Measurements from ENCODE around the gene A3GALT2. TPM values are rescaled to one million over a fixed set of nuclear protein-coding genes. Genes with fewer than 3 reads are reported as not detected.

Gene A3GALT2
- total and polyA plus RNA-seq, 9 of the 15 experiments (the other 6 are each of a cell fraction or from before 2014, with no cell fraction given): not detected

DNA sequence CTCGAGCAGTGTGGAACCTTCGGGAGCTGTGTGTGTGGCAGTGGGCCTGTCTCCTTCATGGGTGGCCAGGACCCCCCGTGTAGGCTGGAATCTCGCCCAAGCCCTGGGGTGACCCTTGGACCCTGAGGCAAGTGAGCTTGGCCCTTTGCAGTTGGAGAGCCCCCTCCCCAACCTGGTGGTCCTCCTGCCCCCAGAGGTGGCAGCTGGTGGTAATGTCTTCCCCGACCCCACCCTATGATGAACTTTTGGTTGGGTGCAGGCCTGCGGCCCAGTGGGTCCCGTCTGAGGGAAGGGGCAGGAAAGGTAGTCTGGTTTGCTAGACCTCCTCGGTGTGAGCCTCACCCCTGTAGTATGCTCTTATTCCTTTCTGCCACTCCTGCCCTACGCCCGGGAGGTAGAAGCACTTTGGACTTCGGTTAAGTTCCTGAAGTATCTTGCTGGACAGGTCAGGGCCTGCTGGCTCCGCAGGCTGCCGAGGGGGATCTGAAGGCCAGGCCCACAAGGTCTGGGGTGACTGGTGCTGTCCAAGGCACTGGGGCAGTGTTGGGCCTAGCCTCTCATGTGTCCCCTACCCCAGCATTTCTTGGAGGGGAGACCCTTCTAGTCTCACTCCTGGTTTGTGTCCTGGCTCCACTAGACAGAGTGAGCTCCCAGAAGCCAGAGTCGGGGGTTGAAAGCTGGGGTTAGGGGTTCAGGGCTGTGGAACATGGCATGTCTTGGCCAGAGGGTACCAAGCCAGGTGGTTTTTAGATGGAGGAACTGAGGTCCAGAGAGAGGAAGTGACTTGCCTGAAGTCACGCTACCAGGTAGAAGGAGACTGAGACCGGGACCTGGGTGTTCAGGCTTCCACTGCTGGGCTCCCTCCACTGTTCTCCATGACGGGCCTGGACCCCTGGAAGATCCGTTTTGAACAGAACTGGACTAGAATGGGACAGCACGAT, 62.9 kb downstream of the A3GALT2 start:
- no peak for TF ChIP-seq PHTF2 (CRISPR knock-in tag; IDR thresholded peaks at IDR 0.05)
- no peak for TF ChIP-seq ILF3 (IDR thresholded peaks at IDR 0.05; ENCODE audit: borderline replicate concordance)
- no peak for TF ChIP-seq SRSF3 (IDR thresholded peaks at IDR 0.05; ENCODE audit: insufficient read depth, low read length)
- TF ChIP-seq, protein P1, sequence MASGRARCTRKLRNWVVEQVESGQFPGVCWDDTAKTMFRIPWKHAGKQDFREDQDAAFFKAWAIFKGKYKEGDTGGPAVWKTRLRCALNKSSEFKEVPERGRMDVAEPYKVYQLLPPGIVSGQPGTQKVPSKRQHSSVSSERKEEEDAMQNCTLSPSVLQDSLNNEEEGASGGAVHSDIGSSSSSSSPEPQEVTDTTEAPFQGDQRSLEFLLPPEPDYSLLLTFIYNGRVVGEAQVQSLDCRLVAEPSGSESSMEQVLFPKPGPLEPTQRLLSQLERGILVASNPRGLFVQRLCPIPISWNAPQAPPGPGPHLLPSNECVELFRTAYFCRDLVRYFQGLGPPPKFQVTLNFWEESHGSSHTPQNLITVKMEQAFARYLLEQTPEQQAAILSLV (tag; IDR thresholded peaks at IDR 0.05): no peak
- TF ChIP-seq, protein P2, sequence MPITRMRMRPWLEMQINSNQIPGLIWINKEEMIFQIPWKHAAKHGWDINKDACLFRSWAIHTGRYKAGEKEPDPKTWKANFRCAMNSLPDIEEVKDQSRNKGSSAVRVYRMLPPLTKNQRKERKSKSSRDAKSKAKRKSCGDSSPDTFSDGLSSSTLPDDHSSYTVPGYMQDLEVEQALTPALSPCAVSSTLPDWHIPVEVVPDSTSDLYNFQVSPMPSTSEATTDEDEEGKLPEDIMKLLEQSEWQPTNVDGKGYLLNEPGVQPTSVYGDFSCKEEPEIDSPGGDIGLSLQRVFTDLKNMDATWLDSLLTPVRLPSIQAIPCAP (CRISPR knock-in tag; IDR thresholded peaks at IDR 0.05; ENCODE audit: borderline replicate concordance): no peak
- no peak for TF ChIP-seq DPF2 (IDR thresholded peaks at IDR 0.05)
- no peak for TF ChIP-seq ZNF311 (CRISPR knock-in tag; IDR thresholded peaks at IDR 0.05)
- no peak for TF ChIP-seq MXI1 (IDR thresholded peaks at IDR 0.05; ENCODE audit: low read depth, low read length)
- TF ChIP-seq FIP1L1 (IDR thresholded peaks at IDR 0.05; ENCODE audit: low read depth, low read length, poor library complexity, severe bottlenecking): no peak
- ChIA-PET CTCF (ENCODE audit: low intra/inter-chr PET ratio) (no interaction called here), POLR2A (interaction anchor here (0.5 to 0.6 kb wide), 2 partner anchors 10 to 185 kb away, joined by 3 read pairs; no protein-coding TSS in a partner anchor)
- ATAC-seq (no peak; the same call in 1 of the 3 replicates), DNase-seq (ENCODE audit: extremely low read depth in 1 of 4, low spot score in 3 of 4) (no peak), FAIRE-seq (no peak)
- Histone ChIP-seq H3K4me2 (ENCODE audit: insufficient read depth, low read length) (no peak overlapping the region), H3K36me3 (ENCODE audit: control insufficient read depth, insufficient read depth, low read length) (no peaks in the 10 kb centered on the region), H4K20me1 (replicated peaks; ENCODE audit: control insufficient read depth, insufficient read depth, low read length) (peaks cover 6% of the 10 kb centered on the region), H2AFZ (ENCODE audit: low read depth, low read length) (no peak overlapping the region), H3K27me3 (ENCODE audit: control insufficient read depth in 2 of 2, insufficient read depth in 2 of 2, low read length in 2 of 2) (peaks cover 15 to 58% of the 10 kb centered on the region in 2 experiments; a peak in 4 of 5 replicates), H3K4me1 (replicated peaks in 1 of 2; ENCODE audit: control insufficient read depth in 2 of 2, insufficient read depth in 2 of 2, low read length in 2 of 2) (peaks cover 0 to 11% of the 10 kb centered on the region in 2 experiments; a peak in 1 of 5 replicates), H3K9ac (ENCODE audit: insufficient read depth in 1 of 2, low read depth in 2 of 2, low read length in 2 of 2) (no peak overlapping the region; a peak in 1 of 4 replicates), H3K9me1 (ENCODE audit: control insufficient read depth, insufficient read depth, low read length) (no peaks in the 10 kb centered on the region), H3K9me3 (replicated peaks; ENCODE audit: control insufficient read depth, insufficient read depth, low read depth, low read length) (no peaks in the 10 kb centered on the region; the same call in 1 of the 2 replicates), H3K27ac (ENCODE audit: extremely low read depth, low read depth, low read length) (no peak overlapping the region), H3K4me3 (no peak overlapping the region), H3K79me2 (ENCODE audit: control insufficient read depth, insufficient read depth, low read length) (no peaks in the 10 kb centered on the region)
- intact Hi-C loops (cut with micrococcal nuclease) (no loop called here), in situ Hi-C loops (cut with MboI) (no loop called here)
- BruUV-seq (replicated peaks): no TSS peak
- 37% methylated on average over 19 of the region's 19 CpGs for WGBS (ENCODE audit: insufficient coverage, low coverage, missing lambda C conversion rate)
